Loucy (cell line): ENCODE measurements around the gene ZNF619.

Experiments
- EZH2phosphoT487 ChIP-seq: fragments of 200-600 bp; IDR thresholded peaks from 2 replicates; pipeline ENCODE4 v1.6.1; 2018; ENCODE audit warnings: antibody characterized with exemption, mild to moderate bottlenecking, moderate library complexity, borderline replicate concordance
- TF ChIP-seq, protein P1 (sequence below): fragments of 200-600 bp; sonication (generic); conservative IDR thresholded peaks from 2 replicates; pipeline ENCODE4 v1.5.1; 2014; ENCODE audit warnings: mild to moderate bottlenecking, antibody characterized with exemption, low read length

DNA sequence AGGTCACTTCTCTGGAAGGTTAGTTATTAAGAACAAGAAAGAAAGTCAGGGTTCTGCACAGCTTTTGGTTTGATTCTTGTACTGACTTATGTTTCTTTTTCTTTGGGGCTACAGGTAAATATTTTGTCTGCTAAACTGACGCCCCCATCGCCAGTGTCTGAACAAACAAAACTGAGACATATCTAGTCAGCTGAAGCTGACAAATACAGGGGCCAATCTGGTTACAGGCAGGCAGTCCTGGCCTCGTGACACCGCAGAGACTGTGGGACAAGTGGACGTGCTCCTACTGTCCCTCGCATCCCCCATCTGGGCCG is 24.4 kb upstream of the ZNF619 start:
- TF ChIP-seq, protein P1, sequence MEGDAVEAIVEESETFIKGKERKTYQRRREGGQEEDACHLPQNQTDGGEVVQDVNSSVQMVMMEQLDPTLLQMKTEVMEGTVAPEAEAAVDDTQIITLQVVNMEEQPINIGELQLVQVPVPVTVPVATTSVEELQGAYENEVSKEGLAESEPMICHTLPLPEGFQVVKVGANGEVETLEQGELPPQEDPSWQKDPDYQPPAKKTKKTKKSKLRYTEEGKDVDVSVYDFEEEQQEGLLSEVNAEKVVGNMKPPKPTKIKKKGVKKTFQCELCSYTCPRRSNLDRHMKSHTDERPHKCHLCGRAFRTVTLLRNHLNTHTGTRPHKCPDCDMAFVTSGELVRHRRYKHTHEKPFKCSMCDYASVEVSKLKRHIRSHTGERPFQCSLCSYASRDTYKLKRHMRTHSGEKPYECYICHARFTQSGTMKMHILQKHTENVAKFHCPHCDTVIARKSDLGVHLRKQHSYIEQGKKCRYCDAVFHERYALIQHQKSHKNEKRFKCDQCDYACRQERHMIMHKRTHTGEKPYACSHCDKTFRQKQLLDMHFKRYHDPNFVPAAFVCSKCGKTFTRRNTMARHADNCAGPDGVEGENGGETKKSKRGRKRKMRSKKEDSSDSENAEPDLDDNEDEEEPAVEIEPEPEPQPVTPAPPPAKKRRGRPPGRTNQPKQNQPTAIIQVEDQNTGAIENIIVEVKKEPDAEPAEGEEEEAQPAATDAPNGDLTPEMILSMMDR, result no peak
- no peak for TF ChIP-seq EZH2phosphoT487
